ENCODE data around the gene TNFRSF8.
A peak's percentile ranks its signal among the peaks of the same experiment; 100 is the strongest.

TNFRSF8 gene

DNA sequence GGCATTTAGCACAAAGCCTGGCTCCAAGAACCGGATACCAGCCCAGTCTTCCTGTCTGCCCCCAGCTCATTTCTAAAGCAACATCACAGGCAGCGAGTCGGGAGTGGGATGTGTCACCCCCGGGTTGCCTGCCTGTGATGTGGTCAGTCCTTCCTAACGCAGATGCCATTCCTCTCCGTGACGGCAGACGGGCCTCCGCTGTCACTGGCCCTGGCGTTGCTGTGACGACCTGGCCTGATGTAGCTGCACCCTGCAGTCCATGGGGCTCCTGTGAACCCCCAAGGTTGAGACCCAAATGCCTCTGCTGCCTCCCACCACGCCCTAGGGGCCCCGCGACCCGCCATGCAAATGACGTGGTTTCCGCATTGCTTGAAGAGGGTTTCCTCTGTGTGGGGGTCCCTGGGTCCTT lies 116.0 kb downstream of the TNFRSF8 start:
- Mint-ChIP-seq H3K36me3 (peaks cover 9% of the 10 kb centered on the region), H3K4me1 (peaks cover 61% of the 10 kb centered on the region), H3K27me3 (no peaks in the 10 kb centered on the region), H3K9me3 (no peaks in the 10 kb centered on the region), H3K27ac (no peak overlapping the region), H3K4me3 (peak overlapping the region; percentile 35)
- DNase-seq (ENCODE audit: low spot score in 2 of 2) (no peak), ATAC-seq (ENCODE audit: low read depth) (peak; percentile 37)

DNA sequence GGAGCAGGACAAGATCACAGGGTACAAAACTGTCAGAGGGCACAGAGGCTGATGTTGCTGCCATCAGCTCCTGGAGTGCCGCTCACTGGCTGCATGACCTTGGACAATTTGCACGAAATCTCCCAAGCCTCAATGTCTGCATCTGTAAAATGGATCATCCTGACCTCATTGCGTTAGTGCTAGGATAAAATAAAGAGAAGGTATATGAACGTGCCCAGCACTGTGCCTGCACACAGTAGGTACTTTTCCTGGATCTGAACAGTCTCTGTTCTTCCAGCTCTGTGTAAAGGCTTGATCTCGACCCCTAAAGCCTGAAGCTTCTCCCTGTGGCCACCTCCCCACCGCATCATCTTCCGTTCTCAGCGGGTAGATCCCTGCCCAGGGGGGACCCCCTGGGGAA lies 116.6 kb downstream of the TNFRSF8 start:
- H3K27me3 Mint-ChIP-seq, result no peaks in the 10 kb centered on the region
- H3K9me3 Mint-ChIP-seq, result no peaks in the 10 kb centered on the region
- ATAC-seq (ENCODE audit: low read depth) (no peak), DNase-seq (ENCODE audit: low spot score in 2 of 2) (no peak)
- H3K36me3 Mint-ChIP-seq, result peaks cover 8% of the 10 kb centered on the region
- peaks cover 62% of the 10 kb centered on the region for H3K4me1 Mint-ChIP-seq
- no peak overlapping the region for H3K27ac Mint-ChIP-seq
- H3K4me3 Mint-ChIP-seq, result peak overlapping the region; percentile 35

DNA sequence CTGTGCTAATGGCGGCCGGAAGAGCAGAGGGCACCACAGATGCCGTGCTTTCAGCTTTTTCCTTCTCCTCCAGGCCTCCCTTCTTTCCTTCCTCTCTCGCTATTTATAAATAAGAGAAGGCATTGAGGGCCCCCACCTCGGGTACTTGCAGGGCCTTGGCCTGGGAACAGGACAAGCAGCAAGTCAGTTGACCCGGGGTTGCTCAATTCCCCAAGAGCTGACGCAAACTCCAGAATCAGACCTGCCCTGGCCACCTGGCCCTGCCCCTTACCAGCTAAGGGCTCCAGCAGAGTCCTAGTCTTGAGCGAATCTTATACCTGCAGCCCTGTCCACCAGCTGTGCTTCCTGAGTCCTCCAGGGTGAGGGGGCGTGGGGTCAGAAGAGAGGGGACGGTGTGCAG lies 117.2 kb downstream of the TNFRSF8 start:
- no peak overlapping the region for H3K27ac Mint-ChIP-seq
- peaks cover 60% of the 10 kb centered on the region for H3K4me1 Mint-ChIP-seq
- no peaks in the 10 kb centered on the region for H3K9me3 Mint-ChIP-seq
- no peak for ATAC-seq (ENCODE audit: low read depth)
- no peak overlapping the region for H3K4me3 Mint-ChIP-seq
- peaks cover 8% of the 10 kb centered on the region for H3K36me3 Mint-ChIP-seq
- no peaks in the 10 kb centered on the region for H3K27me3 Mint-ChIP-seq
- no peak for DNase-seq (ENCODE audit: low spot score in 2 of 2)

DNA sequence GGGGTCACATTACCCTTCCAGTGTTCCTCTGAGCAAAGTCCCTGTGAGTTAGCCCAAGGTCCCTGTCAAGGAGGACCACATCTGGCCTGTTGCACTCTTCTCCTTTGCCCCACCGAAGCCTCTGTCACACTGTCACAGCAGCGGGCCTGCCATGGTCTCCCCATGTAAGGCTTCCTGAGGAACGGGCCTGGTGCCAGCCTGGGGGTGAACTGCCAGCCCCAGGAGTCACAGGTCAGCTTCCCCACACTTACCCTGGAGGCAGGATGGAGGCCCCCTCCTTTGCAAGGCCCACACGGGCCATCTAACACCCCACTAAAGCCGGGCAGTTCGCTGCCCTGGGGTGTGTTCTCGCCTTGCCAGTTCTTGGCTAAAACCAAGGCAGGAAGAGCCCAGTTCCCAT lies 117.8 kb downstream of the TNFRSF8 start:
- H3K4me3 Mint-ChIP-seq, result no peak overlapping the region
- peak overlapping the region; percentile 28 for H3K27ac Mint-ChIP-seq
- no peaks in the 10 kb centered on the region for H3K9me3 Mint-ChIP-seq
- no peaks in the 10 kb centered on the region for H3K27me3 Mint-ChIP-seq
- H3K36me3 Mint-ChIP-seq, result peaks cover 5% of the 10 kb centered on the region
- DNase-seq (ENCODE audit: low spot score in 2 of 2) (no peak), ATAC-seq (ENCODE audit: low read depth) (no peak)
- peaks cover 61% of the 10 kb centered on the region for H3K4me1 Mint-ChIP-seq

GRCh38 chr1:12181568-12181967 lies 118.5 kb downstream of the TNFRSF8 start:
- Mint-ChIP-seq H3K4me3 (no peak overlapping the region), H3K27me3 (no peaks in the 10 kb centered on the region), H3K4me1 (peaks cover 60% of the 10 kb centered on the region), H3K9me3 (no peaks in the 10 kb centered on the region), H3K36me3 (peaks cover 4% of the 10 kb centered on the region), H3K27ac (peak overlapping the region; percentile 68)
- ATAC-seq (ENCODE audit: low read depth) (no peak), DNase-seq (ENCODE audit: low spot score in 2 of 2) (no peak)

GRCh38 chr1:12182410-12182984 lies 119.4 kb downstream of the TNFRSF8 start:
- Mint-ChIP-seq H3K36me3 (peaks cover 4% of the 10 kb centered on the region), H3K4me3 (peak overlapping the region; percentile 35), H3K9me3 (no peaks in the 10 kb centered on the region), H3K27me3 (no peaks in the 10 kb centered on the region), H3K27ac (peak overlapping the region; percentile 68), H3K4me1 (peaks cover 61% of the 10 kb centered on the region)
- DNase-seq (ENCODE audit: low spot score in 2 of 2) (no peak), ATAC-seq (ENCODE audit: low read depth) (no peak)

DNA sequence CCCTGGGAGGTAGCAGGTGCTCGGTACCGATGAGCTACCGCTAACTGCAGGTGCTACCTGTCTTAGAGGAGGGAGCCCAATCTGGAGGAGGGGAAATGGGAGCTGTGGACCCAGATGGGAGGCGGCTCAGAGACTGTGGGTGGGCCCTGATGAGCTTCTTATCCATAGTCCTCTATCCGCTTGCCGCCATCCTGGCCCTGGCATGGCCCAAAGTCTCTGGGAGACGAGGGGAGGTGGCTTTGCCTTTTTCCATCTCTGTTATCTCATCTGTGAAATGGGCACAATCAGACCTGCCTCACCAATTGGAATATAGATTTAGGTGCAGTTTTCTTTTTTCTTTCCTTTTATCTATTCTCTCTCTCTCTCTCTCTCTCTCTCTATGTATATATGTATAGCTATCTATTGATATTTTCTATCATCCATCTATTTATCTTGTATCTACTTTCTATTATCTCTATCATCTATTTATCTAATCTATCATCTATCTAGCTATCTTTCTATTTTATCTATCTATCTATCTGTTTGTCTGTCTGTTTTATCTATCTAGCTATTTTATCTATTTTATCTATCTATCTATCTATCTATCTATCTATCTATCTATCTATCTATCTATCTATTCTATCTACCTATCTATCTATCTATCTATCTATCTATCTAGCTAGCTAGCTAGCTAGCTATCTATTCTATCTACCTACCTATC lies 120.1 kb downstream of the TNFRSF8 start:
- ATAC-seq (ENCODE audit: low read depth), result peak; percentile 25
- no peak for DNase-seq (ENCODE audit: low spot score in 2 of 2)
- Mint-ChIP-seq H3K27ac (peak overlapping the region; percentile 68), H3K27me3 (no peaks in the 10 kb centered on the region), H3K4me3 (no peak overlapping the region), H3K36me3 (peaks cover 5% of the 10 kb centered on the region), H3K4me1 (peaks cover 61% of the 10 kb centered on the region), H3K9me3 (no peaks in the 10 kb centered on the region)

- no peaks in the 10 kb centered on the region for H3K9me3 Mint-ChIP-seq
- no peak for DNase-seq (ENCODE audit: low spot score in 2 of 2)
- peak overlapping the region; percentile 68 for H3K27ac Mint-ChIP-seq
- no peaks in the 10 kb centered on the region for H3K27me3 Mint-ChIP-seq
- peak overlapping the region; percentile 58 for H3K4me3 Mint-ChIP-seq
- ATAC-seq (ENCODE audit: low read depth), result peak; percentile 71
- H3K4me1 Mint-ChIP-seq, result peaks cover 57% of the 10 kb centered on the region
- H3K36me3 Mint-ChIP-seq, result peaks cover 2% of the 10 kb centered on the region
Measured at GRCh38 chr1:12184008-12184681, 121.0 kb downstream of the TNFRSF8 start.

GRCh38 chr1:12185036-12185917 lies 122.2 kb downstream of the TNFRSF8 start:
- peaks cover 56% of the 10 kb centered on the region for H3K4me1 Mint-ChIP-seq
- H3K9me3 Mint-ChIP-seq, result no peaks in the 10 kb centered on the region
- DNase-seq (ENCODE audit: low spot score in 2 of 2), result no peak
- peak overlapping the region; percentile 68 for H3K27ac Mint-ChIP-seq
- no peak overlapping the region for H3K4me3 Mint-ChIP-seq
- peaks cover 12% of the 10 kb centered on the region for H3K36me3 Mint-ChIP-seq
- no peaks in the 10 kb centered on the region for H3K27me3 Mint-ChIP-seq
- no peak for ATAC-seq (ENCODE audit: low read depth)

DNA sequence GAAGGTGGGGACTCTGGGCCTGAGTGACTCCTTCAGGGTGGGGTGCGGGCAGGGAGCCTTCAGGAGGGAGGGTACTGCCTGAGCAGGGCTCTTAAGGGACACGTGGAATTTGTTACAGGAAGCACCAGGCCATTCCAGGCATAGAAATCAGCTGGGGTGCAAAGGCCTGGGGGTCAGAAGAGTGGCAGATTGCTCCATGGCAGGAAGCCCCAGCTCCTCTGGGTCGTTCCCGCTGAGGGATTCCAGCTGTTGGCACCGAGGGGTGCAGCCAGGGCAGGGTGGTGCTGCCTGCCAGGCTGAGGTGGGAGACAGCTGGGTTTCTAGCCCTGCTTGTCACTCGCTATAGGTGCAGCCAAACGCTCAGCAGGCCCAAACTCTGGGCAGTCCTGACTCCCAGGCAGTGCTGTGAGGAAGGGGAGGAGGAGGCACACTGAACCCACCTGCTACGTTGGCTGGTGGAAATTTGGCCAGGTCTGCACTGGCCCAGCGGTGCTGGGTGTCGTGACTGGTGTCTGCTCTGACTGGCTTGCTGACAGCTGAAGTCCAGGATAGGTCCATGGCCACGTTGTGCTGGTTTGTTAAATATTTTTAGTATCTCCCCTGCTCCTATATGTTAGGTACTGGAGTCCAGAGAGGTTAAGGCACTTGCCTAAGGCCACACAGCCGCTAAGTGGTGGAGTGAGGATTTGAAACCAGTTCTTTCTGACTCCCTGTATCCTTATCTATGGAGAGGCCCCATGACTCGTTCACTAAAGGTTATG lies 123.0 kb downstream of the TNFRSF8 start:
- Mint-ChIP-seq H3K27me3 (no peaks in the 10 kb centered on the region), H3K9me3 (no peaks in the 10 kb centered on the region), H3K36me3 (peaks cover 16% of the 10 kb centered on the region), H3K27ac (peak overlapping the region; percentile 68), H3K4me3 (no peak overlapping the region), H3K4me1 (peaks cover 54% of the 10 kb centered on the region)
- ATAC-seq (ENCODE audit: low read depth) (no peak), DNase-seq (ENCODE audit: low spot score in 2 of 2) (no peak)

- DNase-seq (ENCODE audit: low spot score in 2 of 2), result no peak
- Mint-ChIP-seq H3K9me3 (no peaks in the 10 kb centered on the region), H3K4me3 (no peak overlapping the region), H3K4me1 (peaks cover 51% of the 10 kb centered on the region), H3K27me3 (no peaks in the 10 kb centered on the region), H3K27ac (no peak overlapping the region), H3K36me3 (peaks cover 18% of the 10 kb centered on the region)
- no peak for ATAC-seq (ENCODE audit: low read depth)
Measured at GRCh38 chr1:12186679-12186985, 123.5 kb downstream of the TNFRSF8 start.

DNA sequence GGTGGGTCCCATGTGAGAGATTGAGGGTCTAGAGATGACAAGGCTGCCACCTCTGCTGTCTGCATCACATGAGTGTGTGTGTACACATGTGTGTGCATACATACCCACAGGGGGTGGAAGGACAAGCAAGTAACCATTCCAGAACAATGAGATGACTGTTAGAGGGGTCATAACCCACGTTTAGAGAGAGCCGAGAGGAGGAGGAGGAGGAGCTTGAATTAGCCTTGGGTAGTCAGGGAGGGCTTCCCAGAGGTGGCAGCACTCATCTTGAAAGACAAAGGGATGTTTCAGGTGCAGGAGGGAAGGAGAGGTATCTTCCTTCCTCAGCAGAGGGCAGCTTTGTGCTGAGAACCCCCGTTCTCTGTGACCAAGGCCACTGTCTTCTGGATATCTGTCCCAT lies 125.0 kb downstream of the TNFRSF8 start:
- Mint-ChIP-seq H3K4me3 (no peak overlapping the region), H3K9me3 (no peaks in the 10 kb centered on the region), H3K27ac (peak overlapping the region; percentile 83), H3K36me3 (peaks cover 28% of the 10 kb centered on the region), H3K4me1 (peaks cover 40% of the 10 kb centered on the region), H3K27me3 (no peaks in the 10 kb centered on the region)
- DNase-seq (ENCODE audit: low spot score in 2 of 2) (no peak), ATAC-seq (ENCODE audit: low read depth) (no peak)

GRCh38 chr1:12188657-12189327 lies 125.7 kb downstream of the TNFRSF8 start:
- peak overlapping the region; percentile 64 for H3K27ac Mint-ChIP-seq
- no peak overlapping the region for H3K4me3 Mint-ChIP-seq
- peaks cover 34% of the 10 kb centered on the region for H3K4me1 Mint-ChIP-seq
- peaks cover 30% of the 10 kb centered on the region for H3K36me3 Mint-ChIP-seq
- no peak for ATAC-seq (ENCODE audit: low read depth)
- no peaks in the 10 kb centered on the region for H3K27me3 Mint-ChIP-seq
- DNase-seq (ENCODE audit: low spot score in 2 of 2), result no peak
- H3K9me3 Mint-ChIP-seq, result no peaks in the 10 kb centered on the region
